ENCODE measurements around the gene SYCP2.

The SYCP2 gene

DNA sequence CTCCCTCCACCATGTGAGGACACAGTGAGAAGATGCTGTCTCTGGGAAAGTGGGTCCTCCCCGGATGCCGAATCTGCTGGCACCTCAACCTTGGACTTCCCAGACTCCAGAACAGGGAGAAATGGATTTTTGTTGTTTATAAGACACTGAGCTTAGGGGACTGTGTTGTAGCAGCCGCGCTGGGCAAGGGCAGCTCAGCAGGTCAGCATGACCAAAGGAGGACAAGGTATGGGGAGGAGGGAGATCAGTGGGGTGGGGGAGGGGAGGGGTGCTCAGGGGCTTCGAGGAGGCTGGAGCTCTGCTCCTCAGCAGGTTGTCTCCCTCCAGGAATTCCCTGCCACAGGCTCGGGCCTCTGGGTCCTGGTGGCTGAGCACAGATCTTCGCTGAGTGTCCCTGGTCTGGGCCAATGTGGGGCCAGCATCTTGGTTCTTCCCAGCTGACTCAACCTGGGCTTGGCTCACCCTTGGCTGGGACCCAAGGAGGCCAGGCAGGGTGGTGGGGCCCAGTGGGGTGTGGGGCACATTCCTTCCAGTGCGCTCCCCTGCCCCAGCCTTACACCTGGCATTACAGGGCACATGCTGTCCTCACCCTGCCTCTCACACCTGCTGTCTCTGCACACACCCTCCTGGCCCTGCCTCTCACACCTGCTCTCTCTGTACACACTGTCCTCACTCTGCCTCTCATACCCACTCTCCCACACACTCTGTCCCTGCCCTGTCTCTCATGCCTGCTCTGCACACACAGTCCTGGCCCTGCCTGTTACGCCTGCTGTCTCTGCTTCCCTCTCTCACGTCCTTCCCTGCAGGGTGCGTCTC, 107.3 kb downstream of the SYCP2 start:
- DNase-seq (ENCODE audit: insufficient read length, low spot score) (no peak), FAIRE-seq (no peak)
- TF ChIP-seq, protein P1, sequence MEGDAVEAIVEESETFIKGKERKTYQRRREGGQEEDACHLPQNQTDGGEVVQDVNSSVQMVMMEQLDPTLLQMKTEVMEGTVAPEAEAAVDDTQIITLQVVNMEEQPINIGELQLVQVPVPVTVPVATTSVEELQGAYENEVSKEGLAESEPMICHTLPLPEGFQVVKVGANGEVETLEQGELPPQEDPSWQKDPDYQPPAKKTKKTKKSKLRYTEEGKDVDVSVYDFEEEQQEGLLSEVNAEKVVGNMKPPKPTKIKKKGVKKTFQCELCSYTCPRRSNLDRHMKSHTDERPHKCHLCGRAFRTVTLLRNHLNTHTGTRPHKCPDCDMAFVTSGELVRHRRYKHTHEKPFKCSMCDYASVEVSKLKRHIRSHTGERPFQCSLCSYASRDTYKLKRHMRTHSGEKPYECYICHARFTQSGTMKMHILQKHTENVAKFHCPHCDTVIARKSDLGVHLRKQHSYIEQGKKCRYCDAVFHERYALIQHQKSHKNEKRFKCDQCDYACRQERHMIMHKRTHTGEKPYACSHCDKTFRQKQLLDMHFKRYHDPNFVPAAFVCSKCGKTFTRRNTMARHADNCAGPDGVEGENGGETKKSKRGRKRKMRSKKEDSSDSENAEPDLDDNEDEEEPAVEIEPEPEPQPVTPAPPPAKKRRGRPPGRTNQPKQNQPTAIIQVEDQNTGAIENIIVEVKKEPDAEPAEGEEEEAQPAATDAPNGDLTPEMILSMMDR (IDR thresholded peaks at IDR 0.05; ENCODE audit: insufficient read depth, missing control alignments) = no peak

DNA sequence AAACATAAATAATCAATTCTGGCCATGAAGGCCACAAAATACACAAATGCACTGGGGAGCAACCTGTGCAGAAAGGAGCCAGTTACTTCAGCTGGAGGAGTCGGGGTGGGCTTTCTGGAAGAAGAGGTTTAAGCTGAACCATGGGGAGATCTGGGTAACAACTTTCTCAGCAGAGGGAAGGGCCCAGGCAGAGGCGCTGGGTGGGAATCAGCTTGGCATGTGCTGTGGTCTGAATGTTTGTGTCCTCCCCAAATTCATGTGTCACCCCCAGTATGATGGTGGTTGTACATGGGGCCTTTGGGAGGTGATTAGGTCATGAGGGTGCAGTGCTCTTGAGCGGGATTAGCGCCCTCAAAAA, 107.9 kb downstream of the SYCP2 start:
- FAIRE-seq = no peak
- TF ChIP-seq, protein P1 (IDR thresholded peaks at IDR 0.05; ENCODE audit: insufficient read depth, missing control alignments) = no peak
- DNase-seq (ENCODE audit: insufficient read length, low spot score) = no peak

DNA sequence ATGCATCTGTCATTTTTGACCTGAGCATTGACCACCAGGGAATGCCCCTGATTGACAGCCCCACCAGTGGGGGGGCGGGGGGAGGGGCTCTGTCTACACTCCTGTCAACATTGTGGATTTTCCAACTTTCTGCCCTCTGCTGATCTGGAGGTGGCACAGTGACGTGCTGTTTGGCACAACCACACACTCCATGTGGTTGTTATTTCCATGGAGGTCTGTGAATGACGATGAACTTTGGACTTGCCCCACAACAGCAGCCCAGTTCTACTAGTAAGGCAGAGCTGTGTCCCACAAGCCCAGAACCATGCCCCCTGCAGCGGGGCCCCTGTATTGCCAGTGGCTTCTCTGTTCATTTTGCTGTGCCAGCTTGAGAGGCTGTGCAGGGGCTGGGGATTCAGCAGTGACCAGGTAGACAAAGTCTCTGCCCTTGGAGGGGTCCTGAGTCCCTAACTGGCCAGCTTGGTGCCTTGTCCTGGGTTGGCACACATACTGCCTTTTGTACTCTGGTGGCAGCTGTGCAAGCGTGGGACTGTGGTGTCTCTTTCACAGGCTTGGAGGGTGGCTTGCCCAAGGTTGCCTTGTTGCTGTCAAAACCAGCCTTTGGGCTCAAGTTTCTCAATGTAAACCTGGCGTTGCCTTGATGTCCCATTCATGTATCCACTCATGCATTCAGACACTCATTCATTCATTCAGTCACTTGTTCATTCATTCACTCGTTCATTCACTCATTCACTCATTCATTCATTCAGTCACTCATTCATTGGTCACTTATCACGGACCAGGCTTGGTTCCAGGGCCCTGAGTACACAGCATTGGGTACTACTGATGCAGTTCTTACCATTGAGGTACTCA, 108.5 kb downstream of the SYCP2 start:
- TF ChIP-seq, protein P1 (IDR thresholded peaks at IDR 0.05; ENCODE audit: insufficient read depth, missing control alignments) = no peak
- DNase-seq (ENCODE audit: insufficient read length, low spot score) = no peak
- FAIRE-seq = no peak

DNA sequence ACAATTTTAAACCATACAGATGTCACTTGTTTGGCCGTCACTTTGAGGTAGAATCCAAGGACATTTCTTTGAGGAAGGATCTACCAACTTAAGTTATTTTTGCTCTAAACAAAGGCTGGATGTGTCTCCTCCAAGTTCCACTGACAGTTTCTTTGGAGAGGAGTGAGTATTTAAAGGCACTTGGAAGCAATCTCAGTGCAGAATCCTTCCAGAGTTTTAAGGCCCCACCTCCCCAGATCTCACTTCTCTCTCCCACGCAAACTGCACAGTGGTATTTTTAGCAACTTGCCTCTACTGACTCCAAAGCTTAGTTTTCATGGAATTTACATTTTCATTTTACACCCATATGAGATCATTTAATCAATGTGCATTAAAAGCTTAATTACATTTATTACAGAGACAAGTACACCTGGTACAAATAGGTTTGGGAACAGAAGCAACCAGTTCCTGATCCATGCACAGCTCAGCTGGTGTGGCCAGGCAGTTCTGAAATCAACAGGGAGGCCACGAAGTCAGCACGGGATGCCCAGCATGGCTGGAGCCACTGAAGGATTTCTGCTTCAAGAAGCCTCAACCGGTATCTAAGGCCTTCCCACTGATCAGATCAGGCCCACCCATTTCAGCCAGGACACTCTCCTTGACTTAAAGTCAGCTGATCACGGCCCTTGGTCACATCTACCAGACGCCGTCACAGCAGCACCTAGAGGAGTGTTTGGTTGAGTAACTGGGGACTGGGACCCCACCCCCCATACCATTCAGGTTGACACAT, 109.8 kb downstream of the SYCP2 start:
- DNase-seq (ENCODE audit: insufficient read length, low spot score) (no peak), FAIRE-seq (no peak)
- TF ChIP-seq, protein P1 (IDR thresholded peaks at IDR 0.05; ENCODE audit: insufficient read depth, missing control alignments) = no peak

DNA sequence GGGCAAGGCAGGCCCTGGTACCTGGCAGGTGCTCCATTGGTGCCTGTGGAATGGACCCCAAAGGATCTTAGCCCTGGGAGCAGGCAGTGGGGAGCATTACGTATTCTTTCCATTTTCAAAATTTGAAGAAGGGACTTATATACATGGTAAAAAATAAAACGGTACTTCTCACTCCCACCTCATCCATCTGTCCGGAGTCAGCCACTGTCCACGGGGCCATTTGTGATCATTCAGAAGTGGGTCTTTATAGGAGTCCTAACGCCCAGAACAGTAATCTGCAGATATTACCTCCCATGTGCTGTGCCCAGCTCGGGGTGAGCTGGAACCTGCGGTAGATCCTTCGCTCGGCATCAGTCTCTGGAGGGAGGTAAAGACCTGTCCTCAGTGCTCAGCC, 110.4 kb downstream of the SYCP2 start:
- DNase-seq (ENCODE audit: insufficient read length, low spot score) (no peak), FAIRE-seq (no peak)
- TF ChIP-seq, protein P1 (IDR thresholded peaks at IDR 0.05; ENCODE audit: insufficient read depth, missing control alignments) = no peak

DNA sequence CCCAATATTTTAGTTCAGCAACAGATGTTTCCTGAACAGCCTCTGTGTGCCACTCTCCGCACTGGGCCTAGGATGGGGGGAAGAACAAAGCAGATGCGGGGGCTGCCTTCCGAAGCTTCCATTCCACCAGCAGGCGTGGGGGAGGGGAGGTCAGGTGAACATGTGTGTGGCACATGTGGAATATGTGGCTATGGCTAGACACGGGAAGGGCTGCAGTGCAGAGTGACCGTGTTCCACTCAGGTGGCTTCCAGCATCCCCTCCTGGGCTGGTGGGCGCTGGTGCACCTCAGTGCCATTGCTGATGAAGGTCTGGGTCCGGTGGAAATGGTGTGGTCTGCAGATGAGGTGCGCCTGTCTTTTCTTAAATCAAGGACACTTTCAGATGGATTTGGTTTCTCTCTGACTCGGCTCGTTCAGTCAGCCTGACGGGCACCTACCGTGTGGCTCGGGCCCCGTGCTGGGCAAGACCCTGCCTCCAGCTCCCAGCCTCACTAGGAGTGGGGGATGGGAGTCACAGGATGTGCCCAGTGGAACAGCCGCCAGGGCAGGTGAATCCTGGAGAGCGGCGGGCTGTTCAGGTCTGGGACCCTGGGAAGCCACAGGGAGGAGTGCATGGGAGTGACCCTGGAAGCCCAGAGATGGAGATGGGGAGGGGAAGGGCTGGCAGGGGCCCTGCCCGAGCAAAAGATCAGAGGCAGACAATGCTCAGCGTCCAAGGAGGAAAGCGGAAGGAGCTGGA, 111.0 kb downstream of the SYCP2 start:
- FAIRE-seq = no peak
- TF ChIP-seq, protein P1 (IDR thresholded peaks at IDR 0.05; ENCODE audit: insufficient read depth, missing control alignments) = no peak
- DNase-seq (ENCODE audit: insufficient read length, low spot score) = no peak

Measured in D721Med (cell line).